Inferior parietal cortex (tissue), 1 donor: ENCODE results near the gene NREP.
A peak's percentile ranks its signal among the peaks of the same experiment; 100 is the strongest.
"Not testable (repeated sequence)": the region's sequence is repeated elsewhere in the genome, so short reads cannot be mapped to it uniquely, and the experiment has no call there.

Experiments
- DNase-seq: peaks from one replicate; pipeline ENCODE4 v3.0.0-alpha.2; 2016; ENCODE audit errors: extremely low spot score

The NREP gene

DNA sequence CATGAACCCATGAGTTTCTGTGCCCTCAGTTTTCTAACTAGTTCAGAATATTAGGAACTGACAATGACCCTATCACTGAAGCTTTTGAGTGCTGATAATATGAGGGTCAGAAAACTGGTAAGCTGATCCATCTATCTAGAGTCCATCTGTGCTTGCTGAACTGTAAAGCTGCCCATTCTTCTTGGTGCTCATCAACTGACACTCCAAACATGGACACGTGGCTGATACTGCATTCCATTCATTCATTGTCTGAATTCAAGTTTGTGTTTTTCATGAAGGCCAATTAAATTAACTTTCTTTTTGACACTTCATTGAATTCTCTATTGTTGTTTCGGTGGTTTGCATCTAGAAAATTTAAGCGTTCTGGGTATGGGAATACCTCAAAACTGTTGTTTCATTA, 17.6 kb downstream of the NREP start:
- DNase-seq: no peak

DNA sequence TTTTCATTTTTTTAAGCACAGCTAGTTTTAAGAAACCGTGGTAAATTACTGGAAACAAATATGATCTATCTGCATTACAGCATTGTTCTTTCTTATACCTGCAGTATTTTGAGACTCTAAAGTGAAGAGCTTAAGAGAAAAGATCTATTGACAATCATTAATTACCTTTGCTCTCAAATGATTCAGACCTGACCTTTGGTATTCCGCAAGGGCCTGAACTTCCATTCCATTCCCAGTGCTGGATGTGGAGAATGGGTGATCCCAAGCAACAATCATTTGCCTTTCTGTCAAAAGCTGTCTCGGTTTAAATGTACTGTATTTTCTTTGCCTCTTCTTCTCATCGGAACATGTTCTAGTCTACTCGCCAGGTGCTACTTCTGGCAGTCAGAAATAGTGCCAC, 18.9 kb downstream of the NREP start:
- no peak for DNase-seq

DNA sequence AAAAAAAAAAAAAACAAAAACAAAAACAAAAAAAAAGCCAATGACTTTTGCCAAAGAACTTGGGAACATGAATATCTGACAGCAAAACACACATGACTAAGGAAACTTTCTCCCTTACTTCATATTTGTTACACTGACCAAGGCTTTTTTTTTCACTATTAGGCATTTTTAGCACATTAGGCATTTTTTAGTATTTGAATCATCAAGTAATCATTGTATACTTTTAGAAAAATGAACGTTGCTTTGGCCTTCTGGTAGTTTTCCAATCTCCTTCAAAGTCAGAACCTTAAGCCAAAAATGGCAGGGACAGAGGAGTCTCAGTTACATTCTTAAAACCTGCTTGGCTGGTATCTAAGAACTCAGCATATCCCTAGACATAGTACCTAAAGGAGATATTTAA, 19.3 kb downstream of the NREP start:
- no peak for DNase-seq

DNA sequence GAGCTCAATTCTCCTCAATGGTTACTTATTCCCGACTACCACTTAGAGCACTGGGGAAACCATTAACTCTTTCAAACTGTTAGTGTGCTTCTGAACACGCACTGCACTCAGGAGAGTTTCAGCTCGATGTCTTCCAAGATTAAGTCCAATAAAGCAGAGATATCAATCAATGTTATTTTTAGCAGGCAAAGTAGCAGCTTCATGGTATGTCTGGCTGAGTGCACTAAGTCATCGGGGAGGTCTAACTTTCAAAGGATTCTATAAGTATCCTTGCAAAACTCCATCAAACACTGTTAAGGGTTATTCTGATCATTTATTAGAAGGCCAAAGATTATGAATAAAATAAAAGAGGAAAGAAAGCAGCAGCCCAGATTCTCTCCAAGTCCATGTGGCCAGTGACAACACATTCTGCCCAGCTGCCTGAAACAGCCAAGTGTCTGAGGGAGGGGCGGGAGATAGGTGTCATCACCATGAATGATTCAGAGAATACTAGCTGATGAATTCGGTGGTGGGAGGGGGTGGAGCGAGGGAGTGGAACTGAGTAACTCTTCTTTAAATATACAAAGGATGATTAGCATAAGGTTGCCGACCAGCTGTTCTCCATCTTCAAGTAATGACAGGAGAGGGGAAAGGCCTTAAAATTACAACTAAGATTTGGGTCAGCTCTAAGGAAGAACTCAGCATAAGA, 21.3 kb downstream of the NREP start:
- DNase-seq: peak; percentile 5

DNA sequence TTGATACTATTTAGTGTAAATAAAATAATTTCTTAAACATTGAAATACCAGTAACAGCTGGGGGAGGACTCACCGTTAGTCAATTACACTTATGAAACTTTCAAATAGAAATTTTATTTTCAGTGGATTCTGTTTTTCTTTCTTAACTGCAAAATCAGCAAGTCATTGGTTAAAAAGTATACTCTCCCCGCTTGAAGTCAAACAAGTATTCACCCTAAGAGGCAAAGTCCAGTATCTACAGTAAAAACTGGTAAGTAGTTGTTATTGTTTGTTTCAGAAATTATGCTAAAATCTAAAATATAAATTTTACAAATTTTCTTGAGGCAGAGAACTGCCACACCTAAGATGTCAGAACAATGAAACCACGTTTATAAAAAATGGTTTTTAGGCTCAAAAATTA, 22.4 kb downstream of the NREP start:
- DNase-seq: peak; percentile 0

DNA sequence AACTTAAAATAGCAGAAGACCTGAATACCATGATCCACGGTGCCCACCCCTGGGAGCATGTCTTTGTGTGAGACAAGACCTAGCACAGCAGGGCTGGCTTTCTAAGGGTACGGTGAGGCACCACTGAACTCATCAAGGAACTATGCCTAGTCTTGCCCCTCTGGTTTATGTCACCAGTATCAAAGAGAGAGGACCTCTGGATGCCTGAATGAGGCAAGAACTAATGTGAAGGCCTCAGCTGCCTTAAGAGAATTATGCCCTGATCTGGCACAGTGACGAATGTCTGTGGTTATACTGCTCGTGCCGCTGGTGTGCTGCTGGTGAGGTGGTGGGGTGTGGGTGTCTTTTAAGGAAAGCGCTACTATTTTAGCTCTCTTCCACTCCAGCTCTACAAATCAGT, 23.0 kb downstream of the NREP start:
- DNase-seq: peak; percentile 5

DNA sequence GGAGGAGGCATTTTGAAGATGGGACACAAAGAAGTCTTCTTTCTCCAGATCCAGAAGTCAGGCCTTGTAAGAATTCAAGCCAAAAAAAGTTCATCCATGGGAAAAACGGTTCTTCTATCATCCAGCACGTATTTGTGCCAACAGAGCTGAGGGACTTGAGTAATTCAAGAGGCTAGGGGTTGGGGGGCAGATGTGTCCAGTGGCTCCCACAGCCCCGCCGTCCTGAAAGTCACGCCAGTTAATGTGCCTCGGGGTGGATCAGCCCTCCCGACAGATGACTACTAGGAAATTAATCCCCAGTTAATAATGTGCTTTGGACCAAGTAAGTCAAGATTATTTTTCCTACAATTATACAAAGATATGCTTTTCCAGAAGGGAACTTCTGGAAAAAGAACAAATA, 23.4 kb downstream of the NREP start:
- no peak for DNase-seq

DNA sequence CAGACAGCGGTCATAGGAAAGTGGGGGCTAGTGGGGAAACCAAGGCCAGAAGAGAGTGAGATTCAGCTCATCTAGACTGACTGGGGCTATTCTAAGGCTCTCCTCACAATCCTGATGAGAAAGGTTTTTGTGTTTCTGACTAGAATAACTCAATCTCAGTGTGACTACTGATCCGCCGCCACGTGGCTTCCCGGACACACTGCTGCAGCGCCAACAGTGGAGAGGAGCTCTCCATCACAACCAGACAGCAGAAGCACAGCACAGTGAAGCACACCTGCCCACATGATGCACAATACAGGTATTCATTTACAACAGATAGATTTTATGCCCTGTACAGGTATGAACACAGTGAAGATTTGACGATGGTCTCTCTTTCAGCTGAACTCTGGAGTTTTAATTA, 25.4 kb downstream of the NREP start:
- no peak for DNase-seq

DNA sequence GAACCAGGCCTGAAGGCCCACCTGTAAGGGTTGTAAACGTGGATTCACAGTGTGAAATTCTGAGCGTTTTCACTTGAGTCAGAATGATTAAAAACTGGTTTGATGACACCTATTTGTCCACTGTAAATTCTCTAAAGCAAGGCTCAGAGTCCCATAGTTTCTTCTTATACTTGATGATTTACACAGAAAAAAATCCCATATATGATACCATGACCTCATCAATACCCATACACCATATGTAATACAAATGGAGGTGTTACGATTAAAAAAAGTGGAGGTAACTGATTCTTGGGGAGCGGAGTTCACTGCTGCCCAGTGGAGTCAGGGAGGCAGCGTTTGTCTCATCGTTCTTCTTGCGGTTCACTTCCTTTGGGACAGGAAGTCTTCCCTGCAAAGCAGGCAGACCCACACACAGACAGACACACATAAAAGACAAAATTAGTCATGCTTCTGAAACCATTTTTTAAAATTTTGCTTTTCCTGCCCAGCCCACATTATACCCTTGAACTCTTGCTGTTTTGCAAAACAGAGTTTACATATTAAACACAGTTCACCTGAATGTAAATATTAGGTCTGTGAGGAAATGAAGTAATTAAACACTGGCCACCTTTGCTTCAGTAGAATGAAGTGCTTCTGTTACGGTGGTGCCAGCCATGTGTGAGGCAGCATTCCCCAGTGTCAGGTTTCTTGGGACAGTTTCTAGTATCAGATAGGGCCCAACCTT, 26.2 kb downstream of the NREP start:
- no peak for DNase-seq

DNA sequence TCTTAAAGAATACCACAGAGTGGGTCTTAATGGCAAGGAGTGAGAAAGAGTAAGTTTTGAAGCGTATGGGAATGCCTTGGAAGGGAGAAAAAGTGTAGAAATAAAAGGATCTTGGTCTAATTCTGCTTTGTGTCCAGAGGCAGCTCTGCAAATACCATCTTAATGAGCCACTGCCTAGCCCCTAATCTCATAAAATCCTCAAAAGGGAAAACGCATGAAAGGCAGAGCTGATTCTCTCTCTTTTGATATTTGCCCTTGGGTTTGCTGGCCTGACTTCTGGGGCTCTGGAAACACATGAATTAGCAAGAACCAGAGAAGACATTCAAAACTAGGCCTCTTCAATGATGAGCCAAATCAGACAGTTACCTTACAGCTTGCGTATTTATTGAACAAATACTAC, 28.1 kb downstream of the NREP start:
- no peak for DNase-seq

DNA sequence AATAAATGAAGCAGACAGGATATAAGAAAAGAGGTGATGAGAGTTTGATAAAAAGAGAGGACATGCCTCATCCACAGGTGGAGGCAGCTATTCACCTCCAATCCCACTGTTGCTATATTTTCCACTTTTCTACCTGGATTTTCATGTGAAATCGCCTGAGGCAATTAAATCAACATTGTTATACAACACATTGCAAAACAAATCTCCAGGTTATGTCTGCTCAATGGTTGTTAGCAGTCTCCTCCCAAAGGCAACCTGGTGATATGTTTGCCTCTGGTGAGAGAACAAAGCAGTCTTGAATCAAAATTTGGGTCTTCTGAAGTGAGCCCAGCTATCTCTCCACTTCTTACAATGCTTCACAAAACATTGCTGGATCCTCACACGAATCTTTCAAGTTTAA, 30.0 kb downstream of the NREP start:
- DNase-seq: no peak

DNA sequence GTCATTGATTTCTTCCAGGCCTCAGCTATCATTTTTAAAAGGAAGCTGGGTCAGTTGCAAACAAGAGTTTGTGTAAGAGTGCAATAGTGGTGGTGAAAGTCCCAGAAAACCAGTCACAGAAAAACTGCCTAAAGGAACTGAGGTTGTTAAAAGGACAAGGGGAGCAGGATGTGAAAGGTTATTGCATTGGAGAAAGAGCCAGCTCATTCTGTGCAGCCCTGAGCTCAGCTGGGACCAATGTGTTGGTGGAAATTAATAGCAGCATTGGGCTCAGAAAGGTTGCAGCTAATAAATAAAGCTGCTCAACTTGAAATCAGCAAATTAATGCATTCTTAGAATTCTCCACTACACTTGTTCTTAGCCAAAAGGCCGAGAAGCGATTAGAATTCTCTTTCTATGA, 34.9 kb downstream of the NREP start:
- no peak for DNase-seq

DNA sequence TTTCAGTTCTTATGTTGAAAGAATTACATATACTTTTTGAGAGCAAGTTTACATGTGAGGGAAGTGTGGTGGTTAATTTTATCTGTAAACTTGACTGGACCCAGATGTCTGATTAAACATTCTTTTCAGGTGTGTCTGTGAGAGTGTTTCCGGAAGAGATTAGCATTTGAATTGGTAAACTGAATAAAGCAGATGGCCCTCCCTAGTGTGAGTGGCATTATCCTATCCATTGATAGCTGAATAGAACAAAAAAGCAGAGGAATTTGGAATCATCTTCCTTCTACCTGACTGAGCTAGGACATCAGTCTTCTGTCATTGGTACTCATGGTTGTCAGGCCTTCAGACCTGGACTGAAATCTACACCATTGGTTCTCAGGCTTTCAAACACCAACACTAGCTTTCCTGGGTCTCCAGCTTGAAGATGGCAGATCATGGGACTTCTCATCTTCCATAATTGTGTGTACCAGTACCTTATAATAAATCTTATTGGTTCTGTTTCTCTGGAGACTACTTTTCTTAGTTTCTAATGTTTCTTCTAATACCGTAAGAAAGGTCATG, 36.6 kb downstream of the NREP start:
- no peak for DNase-seq

DNA sequence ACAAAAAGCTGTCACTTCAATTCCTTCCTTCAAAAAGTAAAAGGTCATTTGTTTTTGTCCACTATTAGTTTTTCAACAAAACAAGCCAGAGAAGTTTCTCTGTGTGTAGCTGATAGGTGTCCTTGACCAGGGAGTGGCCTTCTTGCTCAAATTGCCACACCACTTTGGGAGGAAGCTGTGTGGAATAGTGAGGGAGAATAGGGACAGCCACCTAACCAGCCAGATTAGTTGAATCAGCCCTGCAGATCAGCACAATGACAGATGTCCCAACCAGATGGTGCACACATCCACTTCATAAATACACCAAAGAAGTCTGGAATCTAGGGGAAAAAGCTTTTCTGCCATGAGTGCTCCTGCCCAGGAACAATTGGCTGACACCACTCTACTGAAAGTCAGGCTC, 37.2 kb downstream of the NREP start:
- no peak for DNase-seq

DNA sequence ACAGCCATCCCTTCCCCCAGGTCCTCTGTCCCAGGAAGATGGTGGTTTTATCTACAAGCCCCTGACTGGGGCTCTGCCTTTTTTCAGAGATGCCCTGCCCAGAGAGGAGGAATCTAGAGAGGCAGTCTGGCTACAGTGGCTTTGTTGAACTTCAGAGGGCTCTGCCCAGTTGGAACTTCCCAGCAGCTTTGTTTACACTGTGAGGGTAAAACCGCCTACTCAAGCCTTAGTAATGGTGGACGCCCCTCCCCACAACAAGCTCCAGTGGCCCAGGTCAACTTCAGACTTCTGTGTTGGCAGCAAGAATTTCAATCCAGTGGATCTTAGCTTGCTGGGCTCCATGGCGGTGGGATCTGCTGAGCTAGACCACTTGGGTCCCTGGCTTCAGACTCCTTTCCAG, 40.2 kb downstream of the NREP start:
- DNase-seq: not testable (repeated sequence)

DNA sequence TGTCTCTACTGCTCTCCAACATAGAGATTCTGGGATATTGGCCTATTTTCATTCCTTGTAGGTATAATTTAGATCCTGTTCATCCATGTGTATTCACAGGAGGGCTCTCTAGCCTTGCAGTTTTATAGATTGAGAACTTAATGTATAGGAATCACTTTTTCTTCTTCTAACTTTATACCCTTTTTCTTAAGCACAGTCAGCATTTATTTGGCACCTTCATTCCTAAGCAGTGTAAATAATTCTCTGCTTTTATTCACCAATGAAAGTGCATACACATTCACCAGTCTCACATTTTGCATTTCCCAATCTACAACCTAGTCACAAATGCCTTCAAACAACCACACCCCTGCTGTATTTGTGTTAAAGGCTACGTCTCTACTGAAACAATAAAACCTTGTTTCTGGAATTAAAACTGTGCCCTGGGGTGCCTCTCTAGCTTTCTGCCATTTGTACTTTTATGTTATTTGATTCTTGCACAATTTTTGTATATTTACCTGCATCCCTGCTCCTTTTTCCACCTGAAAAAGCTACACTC, 49.3 kb downstream of the NREP start:
- no peak for DNase-seq

DNA sequence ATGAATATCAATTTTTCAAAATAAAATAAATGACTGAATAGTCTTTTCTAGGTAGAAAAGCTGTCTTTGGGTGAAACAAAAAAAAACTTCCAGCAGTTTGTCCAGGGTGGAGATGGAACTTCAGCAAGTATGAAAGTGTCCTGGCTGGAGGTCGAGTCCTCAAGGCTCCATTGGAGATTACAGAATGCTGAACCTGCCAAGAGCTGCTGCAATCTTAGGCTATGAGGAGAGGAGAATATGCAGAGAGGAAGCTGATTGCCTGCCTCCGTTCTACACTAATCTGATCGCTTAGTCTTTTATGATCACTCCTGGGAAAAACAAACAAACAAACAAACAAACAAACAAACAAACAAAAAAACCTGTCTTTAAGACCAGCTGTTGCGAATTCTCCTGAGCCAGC, 50.6 kb downstream of the NREP start:
- no peak for DNase-seq

DNA sequence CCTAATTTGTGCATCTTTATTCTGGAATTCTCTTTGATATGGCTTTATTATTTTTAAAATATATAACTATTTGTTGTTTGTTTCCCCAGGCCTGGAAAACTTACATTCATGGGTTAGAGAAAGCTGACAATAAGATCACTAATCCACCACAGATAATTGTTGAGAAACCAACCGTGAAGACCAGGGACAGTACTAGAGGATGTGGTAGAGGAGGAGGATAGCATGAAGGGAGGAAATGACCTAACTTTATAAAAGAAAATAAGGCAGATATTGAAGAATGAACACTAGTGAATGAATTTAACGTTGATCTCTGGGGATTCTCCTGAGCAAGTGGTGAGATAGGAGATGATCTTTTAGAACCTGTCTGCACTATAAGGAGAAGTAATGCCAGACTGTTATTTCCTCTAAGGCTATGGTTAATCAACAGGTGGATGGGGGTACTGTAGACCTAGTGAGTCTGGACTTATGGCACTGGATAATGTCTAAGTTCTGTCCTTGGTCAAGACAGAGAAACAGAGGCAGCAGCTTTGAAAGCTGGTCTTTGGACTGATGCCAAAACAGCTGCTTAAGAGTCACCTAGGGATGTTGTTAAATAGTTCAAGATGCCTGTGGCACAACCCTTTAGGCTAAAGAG, 52.4 kb downstream of the NREP start:
- DNase-seq: no peak

DNA sequence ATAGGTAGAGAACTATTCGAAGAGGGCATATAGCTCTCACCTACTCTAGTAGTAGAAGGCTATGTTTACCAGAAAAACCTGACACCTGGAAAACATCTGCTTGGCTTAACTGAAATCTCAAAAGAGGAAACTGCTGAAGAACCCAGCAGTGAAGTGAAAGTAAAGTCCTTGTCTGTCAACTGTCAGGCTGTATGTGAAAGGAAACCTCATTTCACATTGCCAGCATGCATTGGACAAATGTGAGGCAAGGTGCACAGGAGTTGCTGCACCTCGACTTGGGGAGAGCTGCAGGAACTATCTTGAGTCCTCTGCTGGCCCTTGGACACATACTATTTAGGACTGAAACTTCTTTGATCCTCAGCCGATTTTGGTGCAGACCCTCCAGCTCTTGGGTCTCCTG, 53.3 kb downstream of the NREP start:
- DNase-seq: no peak

DNA sequence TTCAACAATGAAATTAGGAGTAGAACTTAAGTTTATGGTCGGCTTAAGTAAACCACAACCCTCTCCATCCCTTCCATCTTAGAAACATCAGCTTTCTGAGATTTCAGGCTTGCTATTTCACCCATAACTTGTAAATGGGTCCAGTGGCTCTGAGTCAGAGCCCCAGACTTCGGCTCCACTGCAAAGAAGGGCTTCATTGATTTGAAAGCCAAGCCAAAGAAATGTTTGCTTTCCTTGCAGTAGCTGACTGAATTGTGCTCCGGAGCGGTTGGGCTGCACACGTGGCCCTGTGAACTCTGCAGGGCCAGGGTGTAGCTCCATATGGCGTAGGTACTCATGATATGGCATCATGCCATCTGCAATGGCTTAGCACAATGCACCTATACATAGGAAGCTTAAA, 57.0 kb downstream of the NREP start:
- no peak for DNase-seq

DNA sequence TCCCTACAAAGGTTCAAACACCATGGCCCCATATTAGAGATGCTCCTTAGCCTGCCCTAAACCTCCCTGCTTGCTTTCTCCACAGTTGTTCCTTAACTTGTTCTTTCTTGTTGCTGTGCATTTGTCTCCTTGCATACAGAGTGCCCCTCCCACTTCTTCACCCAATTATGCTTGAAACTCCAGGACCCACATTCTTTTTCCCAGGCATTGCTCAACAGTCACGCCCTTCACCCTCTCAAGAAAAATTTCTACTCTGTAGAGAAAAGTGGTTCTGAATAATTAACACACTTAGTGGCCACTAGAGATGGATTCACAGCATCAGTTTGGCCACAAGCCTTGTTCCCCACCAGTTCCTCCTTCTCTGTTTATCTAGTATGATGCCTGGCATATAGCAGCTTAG, 57.7 kb downstream of the NREP start:
- DNase-seq: no peak

DNA sequence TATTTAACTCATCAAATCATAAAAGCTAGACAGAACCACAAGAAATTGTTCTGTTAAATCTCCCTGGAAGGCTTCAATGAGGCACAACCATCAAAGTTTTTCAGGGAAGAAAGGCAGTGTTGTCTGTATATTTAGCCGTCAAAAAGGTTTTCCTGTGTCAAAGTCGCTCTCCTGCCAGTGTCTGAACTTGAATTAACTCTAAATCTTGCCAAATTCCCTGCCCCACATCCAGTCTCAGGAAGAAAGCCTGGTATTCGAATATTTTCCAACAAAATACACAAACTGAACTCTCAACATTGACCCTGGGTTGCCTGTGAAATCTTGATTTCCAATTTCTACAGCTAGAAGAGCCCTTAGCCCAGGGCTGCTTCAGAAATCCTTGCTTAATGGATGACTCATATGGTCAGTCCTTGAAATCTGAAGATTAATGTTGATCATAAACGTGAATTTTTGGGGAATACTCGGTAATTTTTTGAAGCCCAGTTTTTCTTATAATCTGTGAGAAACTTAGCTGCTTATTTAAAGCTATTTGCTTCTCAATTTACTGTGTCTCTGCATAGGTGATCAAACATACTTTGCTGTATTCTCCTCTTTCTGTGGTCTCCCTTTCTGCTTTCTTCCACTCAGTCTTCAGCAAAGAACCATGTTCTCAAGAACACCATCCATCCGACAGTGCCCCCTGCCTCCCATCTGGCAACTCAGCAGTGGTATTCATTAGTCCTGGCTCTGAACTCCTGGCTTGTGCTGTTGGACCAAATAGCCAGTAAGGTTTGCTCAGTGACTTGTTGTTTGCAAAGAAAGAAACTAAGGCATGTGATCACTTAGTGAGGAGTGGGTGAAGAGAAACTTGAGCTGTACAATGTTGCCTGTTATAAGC, 58.9 kb downstream of the NREP start:
- DNase-seq: no peak
